Upper lobe of left lung (tissue), 4 donors: ENCODE results near the gene CPVL.

ENCODE experiments used
- EP300 ChIP-seq, 4 donors: sonication (generic); formaldehyde crosslinking; IDR thresholded peaks; one replicate each; pipeline ENCODE4 v1.5.1; 2017; ENCODE audit warnings: antibody characterized with exemption in 4 of 4, control low read depth in 2 of 4
- POLR2A ChIP-seq, 4 donors: fragments of 450-650 bp; IDR thresholded peaks; one replicate each; pipeline ENCODE4 v1.5.1; 2016 to 2017; ENCODE audit warnings: antibody characterized with exemption in 4 of 4, mild to moderate bottlenecking in 2 of 4
- POLR2AphosphoS5 ChIP-seq, 2 donors: sonication (generic); formaldehyde crosslinking; IDR thresholded peaks; one replicate each; pipeline ENCODE4 v1.5.1; 2017; ENCODE audit warnings: antibody characterized with exemption in 2 of 2
- TF ChIP-seq, protein P1 (sequence below), 6 experiments: fragments of 450-650 bp in 4 of 6; fragments of 200-600 bp in 2 of 6; sonication (generic) in 2 of 6; IDR thresholded peaks; one replicate each; pipeline ENCODE4 v1.5.1; 2016 to 2019; ENCODE audit warnings: antibody characterized with exemption in 6 of 6

DNA sequence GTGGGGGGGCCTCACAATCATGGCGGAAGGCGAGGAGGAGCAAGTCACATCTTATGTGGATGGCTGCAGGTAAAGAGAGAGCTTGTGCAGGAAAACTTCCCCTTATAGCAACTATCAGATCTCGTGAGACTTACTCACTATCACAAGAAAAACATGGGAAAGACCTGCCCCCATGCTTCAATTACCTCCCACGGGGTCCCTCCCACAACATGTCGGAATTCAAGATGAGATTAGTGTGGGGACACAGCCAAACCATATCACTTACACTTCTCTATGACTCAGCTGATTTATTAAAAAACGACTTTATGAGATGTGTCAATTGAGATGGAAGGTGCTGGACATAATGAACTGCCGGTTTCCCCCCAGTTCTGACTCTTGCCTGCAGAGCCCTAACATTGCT, 24.4 kb upstream of the CPVL start:
- TF ChIP-seq, protein P1, sequence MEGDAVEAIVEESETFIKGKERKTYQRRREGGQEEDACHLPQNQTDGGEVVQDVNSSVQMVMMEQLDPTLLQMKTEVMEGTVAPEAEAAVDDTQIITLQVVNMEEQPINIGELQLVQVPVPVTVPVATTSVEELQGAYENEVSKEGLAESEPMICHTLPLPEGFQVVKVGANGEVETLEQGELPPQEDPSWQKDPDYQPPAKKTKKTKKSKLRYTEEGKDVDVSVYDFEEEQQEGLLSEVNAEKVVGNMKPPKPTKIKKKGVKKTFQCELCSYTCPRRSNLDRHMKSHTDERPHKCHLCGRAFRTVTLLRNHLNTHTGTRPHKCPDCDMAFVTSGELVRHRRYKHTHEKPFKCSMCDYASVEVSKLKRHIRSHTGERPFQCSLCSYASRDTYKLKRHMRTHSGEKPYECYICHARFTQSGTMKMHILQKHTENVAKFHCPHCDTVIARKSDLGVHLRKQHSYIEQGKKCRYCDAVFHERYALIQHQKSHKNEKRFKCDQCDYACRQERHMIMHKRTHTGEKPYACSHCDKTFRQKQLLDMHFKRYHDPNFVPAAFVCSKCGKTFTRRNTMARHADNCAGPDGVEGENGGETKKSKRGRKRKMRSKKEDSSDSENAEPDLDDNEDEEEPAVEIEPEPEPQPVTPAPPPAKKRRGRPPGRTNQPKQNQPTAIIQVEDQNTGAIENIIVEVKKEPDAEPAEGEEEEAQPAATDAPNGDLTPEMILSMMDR (IDR thresholded peaks at IDR 0.05), result no peak
- TF ChIP-seq POLR2A (IDR thresholded peaks at IDR 0.05) (no peak), EP300 (IDR thresholded peaks at IDR 0.05) (no peak), POLR2AphosphoS5 (IDR thresholded peaks at IDR 0.05) (no peak)
